T-cell (primary cell): ENCODE data around the gene SPATA19. TPM values are rescaled to one million over a fixed set of nuclear protein-coding genes. Genes with fewer than 3 reads are reported as not detected.

Experiments used
- ATAC-seq, 4 experiments: fragments of 200-7000 bp in 3 of 4; fragments of 150-1000 bp in 1 of 4; cut with Tn5 transposase; replicated peaks in 1 of 4; 1 replicate in 3 of 4; 2 replicates in 1 of 4; pipeline ENCODE4 v1.10.0; 2021; ENCODE audit warnings: moderate library complexity in 3 of 4, mild to moderate bottlenecking in 2 of 4, moderate number of reproducible peaks in 1 of 4
- CTCF ChIA-PET, 2 donors: fragments of 300-600 bp; sonication (Branson Sonifier 250); formaldehyde crosslinking; loops; one replicate each; lab custom pipeline; 2022; ENCODE audit warnings: antibody characterized with exemption in 2 of 2; lab: Charles Lee
- POLR2A ChIA-PET, 2 donors: fragments of 300-600 bp; sonication (Branson Sonifier 250); formaldehyde crosslinking; loops; one replicate each; lab custom pipeline; 2022; ENCODE audit warnings: antibody characterized with exemption in 2 of 2; lab: Charles Lee
- DNase-seq, 35 experiments: peaks; one replicate each; pipeline versions ENCODE4 v3.0.0 to v3.0.0-alpha.2; 2013 to 2023
- H3K27ac ChIP-seq: one replicate; pipeline ENCODE4 v1.5.1; 2013; ENCODE audit warnings: low read length
- H3K27me3 ChIP-seq, 2 experiments: replicated peaks in 1 of 2; 1 replicate in 1 of 2; 2 replicates in 1 of 2; pipeline versions ENCODE4 v1.6.1 to v1.7.0; 2013; ENCODE audit warnings: low read length in 1 of 2, mixed read lengths in 1 of 2; ENCODE audit not compliant: control insufficient read depth in 2 of 2, insufficient read depth in 2 of 2; ENCODE audit errors: extremely low read depth in 1 of 2
- H3K36me3 ChIP-seq, 2 donors: 1 replicate in 1 of 2; 2 replicates in 1 of 2; pipeline versions ENCODE4 v1.6.1 to v1.7.0; 2013; ENCODE audit warnings: low read length in 1 of 2; ENCODE audit not compliant: control insufficient read depth in 2 of 2, insufficient read depth in 1 of 2; ENCODE audit errors: extremely low read depth in 1 of 2
- H3K4me1 ChIP-seq, 2 experiments: 1 replicate in 1 of 2; 2 replicates in 1 of 2; pipeline versions ENCODE4 v1.6.1 to v1.7.0; 2013; ENCODE audit warnings: low read length in 2 of 2, mixed read lengths in 1 of 2; ENCODE audit not compliant: insufficient read depth in 2 of 2, control insufficient read depth in 1 of 2; ENCODE audit errors: extremely low read depth in 1 of 2
- H3K4me3 ChIP-seq, 2 donors: 1 replicate in 1 of 2; 2 replicates in 1 of 2; pipeline versions ENCODE4 v1.5.1 to v1.7.0; 2013; ENCODE audit warnings: mild to moderate bottlenecking in 2 of 2, low read length in 1 of 2, moderate library complexity in 1 of 2; ENCODE audit not compliant: control insufficient read depth in 1 of 2; ENCODE audit errors: extremely low read depth in 1 of 2
- H3K9me3 ChIP-seq: 2 replicates; pipeline ENCODE4 v1.7.0; 2013
- H3K27ac Mint-ChIP-seq, 2 donors: one replicate each; pipeline ENCODE4 v1.8.0; 2020 to 2021; ENCODE audit warnings: mild to moderate bottlenecking in 2 of 2, mixed read lengths in 2 of 2
- H3K27me3 Mint-ChIP-seq, 2 donors: one replicate each; pipeline ENCODE4 v1.8.0; 2021 to 2022; ENCODE audit warnings: mixed read lengths in 2 of 2
- H3K36me3 Mint-ChIP-seq: one replicate; pipeline ENCODE4 v1.8.0; 2021; ENCODE audit warnings: mixed read lengths
- H3K4me1 Mint-ChIP-seq, 3 donors: one replicate each; pipeline ENCODE4 v1.8.0; 2020 to 2022; ENCODE audit warnings: mixed read lengths in 3 of 3, mild to moderate bottlenecking in 1 of 3
- H3K4me3 Mint-ChIP-seq, 3 donors: one replicate each; pipeline ENCODE4 v1.8.0; 2020 to 2022; ENCODE audit warnings: mild to moderate bottlenecking in 3 of 3, mixed read lengths in 3 of 3, moderate library complexity in 3 of 3
- H3K9me3 Mint-ChIP-seq, 3 donors: one replicate each; pipeline ENCODE4 v1.8.0; 2020 to 2022; ENCODE audit warnings: mixed read lengths in 3 of 3
- WGBS: methylation state at CpG from one replicate; pipeline ENCODE4 v1.1.5; 2013; ENCODE audit warnings: missing lambda C conversion rate; ENCODE audit not compliant: insufficient coverage; 5-methylcytosine and 5-hydroxymethylcytosine counted together
- total RNA-seq, 35 experiments: library from RNA in 6 of 35; stranded (reverse) in 6 of 35; fragments of 120-200 nt in 1 of 35; gene quantifications; one replicate each; pipeline versions ENCODE4 v1.2.1 to v1.2.4 and lab custom pipeline; 2013 to 2026

Gene SPATA19
- total RNA-seq, 5 donors from 2014 or later (not counting 1 experiment from before 2014, with no cell fraction given): not detected

DNA sequence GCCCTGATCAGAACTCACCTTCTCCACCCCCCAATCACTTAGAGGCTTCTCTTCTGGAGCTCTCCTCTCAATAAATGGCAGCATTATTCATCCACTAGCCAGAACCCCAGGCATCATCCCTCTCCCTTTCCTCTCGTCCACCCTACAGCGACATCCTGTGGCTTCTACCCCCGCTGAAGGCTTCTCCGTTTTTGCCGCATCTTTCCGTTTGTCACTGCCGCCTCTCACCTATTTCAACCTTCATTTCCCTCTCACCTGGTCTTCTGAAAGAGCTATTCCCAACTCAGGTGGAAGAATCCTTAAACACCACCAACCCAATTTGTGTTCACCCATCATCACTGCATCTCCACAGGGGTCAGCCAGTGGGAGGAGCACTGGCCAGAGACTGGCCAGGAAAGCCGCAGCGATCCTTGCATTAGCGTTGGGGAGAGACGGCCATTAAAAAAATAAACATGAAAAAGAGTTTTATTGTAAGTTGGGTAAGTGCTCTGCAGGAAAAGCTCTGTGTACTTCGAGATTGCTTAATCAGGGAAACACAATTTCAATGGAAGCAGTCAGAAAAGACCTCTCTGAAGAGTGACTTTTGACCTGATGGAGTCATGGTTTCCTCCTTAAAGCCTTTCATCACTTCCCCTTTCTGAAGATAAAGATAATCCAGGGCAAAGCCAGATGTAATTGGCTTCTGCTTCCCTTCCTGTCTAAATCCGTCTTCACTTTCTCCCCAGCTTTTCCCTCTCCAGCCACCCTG lies 36.7 kb downstream of the SPATA19 start:
- no peak overlapping the region for H3K4me3 ChIP-seq
- ChIA-PET POLR2A (no interaction called here), CTCF (no interaction called here)
- H3K4me3 Mint-ChIP-seq: no peak overlapping the region
- H3K9me3 Mint-ChIP-seq: no peaks in the 10 kb centered on the region
- 43% methylated on average over 9 of the region's 13 CpGs for WGBS
- H3K4me1 Mint-ChIP-seq: no peaks in the 10 kb centered on the region
- H3K36me3 Mint-ChIP-seq: no peaks in the 10 kb centered on the region
- H3K27ac Mint-ChIP-seq: no peak overlapping the region
- ATAC-seq (no peak), DNase-seq (no peak)
- no peaks in the 10 kb centered on the region for H3K36me3 ChIP-seq
- H3K4me1 ChIP-seq: no peaks in the 10 kb centered on the region
- H3K27me3 Mint-ChIP-seq: peaks cover 6% of the 10 kb centered on the region in 2 donors
- H3K27ac ChIP-seq: no peak overlapping the region
- H3K27me3 ChIP-seq: peaks cover 2 to 14% of the 10 kb centered on the region in 2 experiments
- no peaks in the 10 kb centered on the region for H3K9me3 ChIP-seq

- Histone ChIP-seq H3K27me3 (peaks cover 0 to 7% of the 10 kb centered on the region in 2 experiments), H3K4me3 (no peak overlapping the region), H3K9me3 (no peaks in the 10 kb centered on the region), H3K4me1 (no peaks in the 10 kb centered on the region), H3K36me3 (no peaks in the 10 kb centered on the region), H3K27ac (no peak overlapping the region)
- Mint-ChIP-seq H3K4me3 (no peak overlapping the region), H3K27ac (no peak overlapping the region), H3K4me1 (no peaks in the 10 kb centered on the region), H3K9me3 (no peaks in the 10 kb centered on the region), H3K36me3 (no peaks in the 10 kb centered on the region), H3K27me3 (peaks cover 3 to 6% of the 10 kb centered on the region in 2 donors)
- no peak for ATAC-seq
- ChIA-PET POLR2A (no interaction called here), CTCF (no interaction called here)
- no CpG with 5 or more reads among the region's 7 CpGs for WGBS
- DNase-seq: no peak
Observed at GRCh38 chr11:133803026-133803425, 42.3 kb downstream of the SPATA19 start.

- no peaks in the 10 kb centered on the region for H3K4me1 Mint-ChIP-seq
- no peaks in the 10 kb centered on the region for H3K36me3 Mint-ChIP-seq
- no peaks in the 10 kb centered on the region for H3K9me3 ChIP-seq
- H3K4me3 ChIP-seq: no peak overlapping the region
- POLR2A ChIA-PET: no interaction called here
- peaks cover 0 to 9% of the 10 kb centered on the region in 2 experiments for H3K27me3 ChIP-seq
- peaks cover 6% of the 10 kb centered on the region in 2 donors for H3K27me3 Mint-ChIP-seq
- H3K4me1 ChIP-seq: no peaks in the 10 kb centered on the region
- H3K36me3 ChIP-seq: no peaks in the 10 kb centered on the region
- no peak for DNase-seq
- H3K4me3 Mint-ChIP-seq: no peak overlapping the region
- WGBS: 64% methylated on average over 4 of the region's 4 CpGs
- H3K27ac ChIP-seq: no peak overlapping the region
- no peaks in the 10 kb centered on the region for H3K9me3 Mint-ChIP-seq
- CTCF ChIA-PET: no interaction called here
- H3K27ac Mint-ChIP-seq: no peak overlapping the region
- ATAC-seq: no peak
Observed at GRCh38 chr11:133801356-133801755, 44.0 kb downstream of the SPATA19 start.

DNA sequence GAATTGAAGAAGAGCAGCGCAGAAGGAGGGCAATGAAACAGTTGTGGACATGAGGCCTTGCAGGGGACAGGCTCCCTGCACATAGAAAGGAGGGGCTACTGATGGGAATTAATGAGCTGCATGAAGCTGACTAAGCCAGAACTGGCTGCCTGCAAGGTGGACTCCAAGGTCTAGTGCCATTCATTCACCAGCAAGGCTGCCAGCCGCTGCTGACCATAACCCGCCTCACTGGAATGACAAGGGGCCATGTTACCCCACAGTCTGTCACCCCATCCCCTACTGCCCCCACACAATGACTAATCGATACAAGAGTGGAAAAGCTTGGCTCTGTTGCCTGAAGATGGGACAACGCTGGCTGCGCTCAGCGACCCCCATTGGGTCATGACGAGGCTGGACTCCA lies 44.6 kb downstream of the SPATA19 start:
- no peak overlapping the region for H3K27ac Mint-ChIP-seq
- Histone ChIP-seq H3K4me1 (no peaks in the 10 kb centered on the region), H3K9me3 (no peaks in the 10 kb centered on the region), H3K36me3 (no peaks in the 10 kb centered on the region), H3K27me3 (peaks cover 0 to 9% of the 10 kb centered on the region in 2 experiments), H3K27ac (no peak overlapping the region), H3K4me3 (no peak overlapping the region)
- ChIA-PET CTCF (no interaction called here), POLR2A (no interaction called here)
- peaks cover 3 to 6% of the 10 kb centered on the region in 2 donors for H3K27me3 Mint-ChIP-seq
- WGBS: 85% methylated on average over 8 of the region's 8 CpGs
- H3K9me3 Mint-ChIP-seq: peaks cover 0 to 1% (median 0%) of the 10 kb centered on the region in 3 donors
- no peak for ATAC-seq
- no peak overlapping the region for H3K4me3 Mint-ChIP-seq
- no peaks in the 10 kb centered on the region for H3K4me1 Mint-ChIP-seq
- DNase-seq: no peak
- no peaks in the 10 kb centered on the region for H3K36me3 Mint-ChIP-seq

GRCh38 chr11:133797554-133797953 lies 47.8 kb downstream of the SPATA19 start:
- H3K9me3 ChIP-seq: no peaks in the 10 kb centered on the region
- H3K27me3 Mint-ChIP-seq: peaks cover 6% of the 10 kb centered on the region in 2 donors
- DNase-seq: no peak
- H3K4me1 Mint-ChIP-seq: no peaks in the 10 kb centered on the region
- ChIA-PET POLR2A (no interaction called here), CTCF (no interaction called here)
- no peak overlapping the region for H3K27ac Mint-ChIP-seq
- no peaks in the 10 kb centered on the region for H3K36me3 ChIP-seq
- H3K27me3 ChIP-seq: peaks cover 0 to 9% of the 10 kb centered on the region in 2 experiments
- H3K4me3 Mint-ChIP-seq: no peak overlapping the region
- peaks cover 10 to 24% (median 14%) of the 10 kb centered on the region in 3 donors for H3K9me3 Mint-ChIP-seq
- no peak for ATAC-seq
- no peak overlapping the region for H3K27ac ChIP-seq
- no peaks in the 10 kb centered on the region for H3K36me3 Mint-ChIP-seq
- no CpG with 5 or more reads among the region's 6 CpGs for WGBS
- H3K4me1 ChIP-seq: no peaks in the 10 kb centered on the region
- H3K4me3 ChIP-seq: no peak overlapping the region

DNA sequence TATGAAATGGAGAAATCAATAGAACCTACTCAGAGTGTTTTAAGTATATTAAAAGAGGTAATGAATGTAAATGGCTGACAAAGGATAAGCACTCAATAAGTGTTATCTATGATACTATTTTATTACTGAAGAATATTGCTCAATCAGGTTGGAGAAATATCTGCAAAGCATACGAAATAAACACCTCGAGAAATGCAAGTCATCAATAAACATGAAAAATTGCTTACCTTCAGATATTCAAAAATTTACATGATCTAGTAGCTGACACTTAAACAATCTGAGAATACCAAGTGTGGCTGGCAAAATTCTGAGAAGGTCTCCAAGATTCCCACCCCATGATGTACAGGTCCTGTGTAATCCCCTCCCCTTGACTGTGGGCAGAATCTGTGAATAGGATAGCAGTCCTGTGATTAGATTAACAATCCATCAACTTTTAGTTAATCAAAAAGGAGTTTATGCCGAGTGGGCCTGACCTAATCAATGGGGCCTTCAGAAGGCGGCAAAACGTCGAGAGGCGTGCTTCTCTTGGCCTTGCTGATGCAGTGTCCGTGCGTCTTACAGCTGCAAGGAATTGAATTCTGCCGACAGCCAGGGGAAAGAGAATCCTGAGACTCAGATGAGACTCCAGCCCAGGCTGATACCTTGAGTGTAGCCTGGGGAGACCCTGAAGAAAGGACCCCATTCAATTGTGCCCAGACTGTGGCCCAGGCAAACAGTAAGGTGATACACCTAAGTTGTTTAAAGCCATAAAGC lies 49.1 kb downstream of the SPATA19 start:
- 97% methylated on average over 7 of the region's 10 CpGs for WGBS
- POLR2A ChIA-PET: no interaction called here
- H3K36me3 Mint-ChIP-seq: no peaks in the 10 kb centered on the region

More for the DNA sequence above, 49.1 kb downstream of the SPATA19 start:
- CTCF ChIA-PET: no interaction called here
- Mint-ChIP-seq H3K4me3 (no peak overlapping the region), H3K27me3 (peaks cover 3 to 13% of the 10 kb centered on the region in 2 donors), H3K27ac (no peak overlapping the region), H3K4me1 (no peaks in the 10 kb centered on the region), H3K9me3 (peaks cover 10 to 27% (median 16%) of the 10 kb centered on the region in 3 donors)
- DNase-seq (no peak), ATAC-seq (no peak)
- H3K4me1 ChIP-seq: no peaks in the 10 kb centered on the region
- no peaks in the 10 kb centered on the region for H3K36me3 ChIP-seq
- H3K4me3 ChIP-seq: no peak overlapping the region
- no peak overlapping the region for H3K27ac ChIP-seq
- H3K27me3 ChIP-seq: peaks cover 0 to 6% of the 10 kb centered on the region in 2 experiments
- H3K9me3 ChIP-seq: no peaks in the 10 kb centered on the region
